Osteoblast (primary cell): ENCODE measurements around the gene POU3F2. TPM values are rescaled to one million over a fixed set of nuclear protein-coding genes. Genes with fewer than 3 reads are reported as not detected.

Experiments used
- DNase-seq: peaks from one replicate; pipeline ENCODE4 v3.0.0; 2011; ENCODE audit warnings: low spot score, mixed read lengths; ENCODE audit not compliant: insufficient read length; ENCODE audit errors: missing footprints
- H2AFZ ChIP-seq: 2 replicates; pipeline ENCODE4 v1.6.0; 2011; ENCODE audit warnings: mild to moderate bottlenecking, low read length
- H3K27ac ChIP-seq: 2 replicates; pipeline ENCODE4 v1.5.1; 2011; ENCODE audit warnings: mild to moderate bottlenecking, low read depth, low read length, moderate library complexity
- H3K27me3 ChIP-seq: 2 replicates; pipeline ENCODE4 v1.6.0; 2012; ENCODE audit warnings: mild to moderate bottlenecking, control low read depth, inconsistent platforms, low read length, moderate library complexity; ENCODE audit not compliant: insufficient read depth
- H3K36me3 ChIP-seq: 2 replicates; pipeline ENCODE4 v1.5.1; 2011; ENCODE audit warnings: mild to moderate bottlenecking, low read length, control low read depth, moderate library complexity; ENCODE audit not compliant: insufficient read depth
- H3K4me1 ChIP-seq: 2 replicates; pipeline ENCODE4 v1.5.1; 2011; ENCODE audit warnings: mild to moderate bottlenecking, low read length, control low read depth, moderate library complexity; ENCODE audit not compliant: insufficient read depth
- H3K4me2 ChIP-seq: 2 replicates; pipeline ENCODE4 v1.6.0; 2011; ENCODE audit warnings: mild to moderate bottlenecking, low read length; ENCODE audit not compliant: insufficient read depth
- H3K4me3 ChIP-seq: fragments of 200-600 bp; sonication (generic); 3 replicates; pipeline ENCODE4 v1.5.1; 2012; ENCODE audit warnings: mild to moderate bottlenecking, low read length, inconsistent platforms; ENCODE audit not compliant: insufficient read depth
- H3K79me2 ChIP-seq: 2 replicates; pipeline ENCODE4 v1.6.0; 2012; ENCODE audit warnings: mild to moderate bottlenecking, low read length, control low read depth, inconsistent platforms; ENCODE audit not compliant: insufficient read depth
- H3K9me3 ChIP-seq: 2 replicates; pipeline ENCODE4 v1.5.1; 2011; ENCODE audit warnings: low read depth, low read length, control low read depth
- H4K20me1 ChIP-seq: 2 replicates; pipeline ENCODE4 v1.6.0; 2012; ENCODE audit warnings: mild to moderate bottlenecking, low read length, control low read depth; ENCODE audit not compliant: insufficient read depth
- CTCF ChIP-seq: IDR thresholded peaks from 2 replicates; pipeline ENCODE4 v1.5.1; 2011; ENCODE audit warnings: mild to moderate bottlenecking, low read depth, low read length, moderate library complexity; ENCODE audit errors: extremely low read depth
- total RNA-seq: library from RNA; depleted of rRNA; stranded (reverse); fragments of >200 nt; gene quantifications from 2 replicates; pipeline ENCODE4 v1.2.3, GENCODE V29; 2012

The POU3F2 gene
- total RNA-seq, 1 donor = not detected

- no peaks in the 10 kb centered on the region for H4K20me1 ChIP-seq
- TF ChIP-seq CTCF = no peak
- H3K4me2 ChIP-seq = no peak overlapping the region
- no peak overlapping the region for H2AFZ ChIP-seq
- peaks cover 96% of the 10 kb centered on the region for H3K27me3 ChIP-seq
- no peak overlapping the region for H3K4me3 ChIP-seq
- H3K36me3 ChIP-seq = no peaks in the 10 kb centered on the region
- H3K79me2 ChIP-seq = no peaks in the 10 kb centered on the region
- H3K9me3 ChIP-seq = no peaks in the 10 kb centered on the region
- DNase-seq = peak; percentile 17
- no peak overlapping the region for H3K27ac ChIP-seq
- peaks cover 2% of the 10 kb centered on the region for H3K4me1 ChIP-seq
These were observed 6.0 kb downstream of the POU3F2 start for GRCh38 chr6:98840385-98840784.

DNA sequence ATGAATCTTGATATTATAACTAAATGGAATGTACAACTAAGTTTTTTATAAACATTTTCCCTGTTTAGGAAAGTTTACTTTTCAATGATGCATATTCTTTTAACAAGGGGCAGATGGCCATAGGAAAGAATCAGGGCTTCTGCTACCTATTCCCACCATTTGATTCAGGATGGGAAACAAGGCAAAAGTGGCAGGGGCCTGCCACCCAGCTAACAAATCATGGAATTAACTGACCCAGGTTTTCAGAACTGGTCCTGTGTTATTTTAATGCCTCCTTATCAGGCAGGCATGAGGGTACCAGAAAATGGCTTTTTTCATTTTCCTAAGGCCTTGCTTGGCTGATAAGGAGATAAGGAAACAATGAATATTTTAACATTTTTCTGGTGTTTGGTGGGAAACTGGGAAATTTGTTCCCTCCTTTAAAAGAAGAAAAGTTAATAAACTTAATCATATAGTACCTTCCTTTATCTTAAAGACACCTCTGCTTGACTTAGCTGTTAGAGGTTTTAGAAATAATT, 6.7 kb downstream of the POU3F2 start:
- Histone ChIP-seq H3K4me2 (no peak overlapping the region), H3K27me3 (peaks cover 92% of the 10 kb centered on the region)

DNA sequence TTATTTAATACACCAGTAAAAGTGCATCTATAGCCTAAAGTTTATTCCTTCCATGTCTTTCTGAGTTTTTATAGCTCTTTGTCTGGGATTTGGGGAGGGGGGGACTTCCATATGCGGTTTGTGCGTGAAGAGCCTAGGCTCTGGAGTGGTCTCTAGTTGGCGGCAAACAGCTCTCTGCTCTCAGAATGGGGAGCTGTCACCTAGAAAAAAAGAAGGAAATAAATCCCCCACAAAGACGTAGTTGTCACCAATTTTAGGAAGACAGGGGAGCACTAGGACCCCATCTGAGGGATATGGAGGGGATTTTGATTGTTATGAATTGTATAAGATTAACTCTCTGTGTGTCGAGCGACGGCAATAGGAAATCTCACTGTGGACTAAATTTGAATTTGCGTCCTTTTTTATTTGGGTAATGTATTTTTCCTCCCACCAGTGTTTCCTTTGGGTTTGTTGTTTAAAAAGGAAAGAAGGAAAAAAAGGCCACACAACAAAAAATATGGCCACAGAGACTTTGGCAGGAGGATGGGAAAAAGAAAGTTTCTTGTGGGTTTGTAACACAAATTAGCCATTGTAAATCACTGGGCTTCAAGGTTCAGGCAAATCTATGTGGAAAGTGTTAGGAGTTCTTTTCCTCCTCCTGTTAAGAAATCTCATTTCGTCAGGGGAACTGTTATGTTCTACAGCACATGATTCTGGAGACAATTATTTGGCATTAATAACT, 7.4 kb downstream of the POU3F2 start:
- Histone ChIP-seq H3K4me1 (peaks cover 6% of the 10 kb centered on the region), H3K9me3 (no peaks in the 10 kb centered on the region), H3K4me3 (no peak overlapping the region), H2AFZ (no peak overlapping the region), H4K20me1 (no peaks in the 10 kb centered on the region), H3K4me2 (no peak overlapping the region), H3K36me3 (no peaks in the 10 kb centered on the region), H3K27me3 (peaks cover 90% of the 10 kb centered on the region), H3K79me2 (no peaks in the 10 kb centered on the region), H3K27ac (no peak overlapping the region)
- TF ChIP-seq CTCF = no peak
- peak; percentile 46 for DNase-seq

More for the DNA sequence above, 6.7 kb downstream of the POU3F2 start:
- Histone ChIP-seq H2AFZ (no peak overlapping the region), H3K36me3 (no peaks in the 10 kb centered on the region), H3K9me3 (no peaks in the 10 kb centered on the region), H3K4me3 (no peak overlapping the region), H3K27ac (no peak overlapping the region), H4K20me1 (no peaks in the 10 kb centered on the region), H3K4me1 (peaks cover 6% of the 10 kb centered on the region), H3K79me2 (no peaks in the 10 kb centered on the region)
- DNase-seq = no peak
- TF ChIP-seq CTCF = no peak

DNA sequence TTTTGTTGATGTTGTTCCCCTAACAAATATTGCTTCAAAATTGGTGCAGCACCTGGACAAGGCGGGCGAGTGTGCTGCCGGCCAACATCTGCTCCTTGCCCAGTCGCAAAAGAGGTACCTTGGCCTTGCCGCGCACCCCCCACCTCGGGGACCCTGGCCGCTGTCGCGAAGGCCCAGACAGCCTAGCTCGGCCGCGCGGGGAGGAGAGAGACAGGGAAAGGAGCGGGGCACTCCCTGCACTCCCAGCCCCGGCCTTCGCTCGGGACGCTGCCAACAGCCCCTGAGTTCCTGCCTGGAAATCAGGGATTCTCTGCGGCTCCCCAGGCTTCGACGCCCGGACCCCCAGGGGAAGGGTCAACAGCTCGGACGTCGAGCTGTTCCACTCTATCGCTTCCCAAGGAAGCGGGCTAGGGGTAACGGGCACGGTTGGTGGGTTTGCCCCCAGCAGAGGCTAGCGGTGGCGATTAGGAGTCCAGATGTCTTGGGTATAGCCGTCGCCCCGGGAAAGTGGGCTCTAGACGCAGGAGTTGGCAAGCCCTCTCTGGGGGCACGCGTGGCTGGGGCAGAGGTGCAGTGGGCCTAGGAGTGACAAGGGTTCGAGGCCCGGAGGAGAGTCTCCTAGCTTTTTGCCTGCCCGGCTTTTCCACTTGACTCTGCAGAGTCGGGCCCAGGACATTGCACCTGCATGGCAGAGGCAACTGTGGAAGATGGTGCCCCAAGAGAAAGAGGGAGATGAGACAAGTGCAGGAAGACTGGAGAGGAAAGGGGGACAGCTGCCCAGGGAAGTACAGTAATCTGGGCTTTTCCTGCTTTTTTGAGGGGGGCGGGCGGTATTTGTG, 8.2 kb downstream of the POU3F2 start:
- peak; percentile 75 for DNase-seq
- no peaks in the 10 kb centered on the region for H3K79me2 ChIP-seq
- no peaks in the 10 kb centered on the region for H3K36me3 ChIP-seq
- peaks cover 90% of the 10 kb centered on the region for H3K27me3 ChIP-seq
- peaks cover 6% of the 10 kb centered on the region for H3K4me1 ChIP-seq
- no peak for TF ChIP-seq CTCF
- H3K4me3 ChIP-seq = no peak overlapping the region
- no peaks in the 10 kb centered on the region for H3K9me3 ChIP-seq
- no peak overlapping the region for H3K4me2 ChIP-seq
- H4K20me1 ChIP-seq = no peaks in the 10 kb centered on the region
- H3K27ac ChIP-seq = no peak overlapping the region
- H2AFZ ChIP-seq = no peak overlapping the region
